ENCODE measurements around the gene WIPF1. TPM values are rescaled to one million over a fixed set of nuclear protein-coding genes. Genes with fewer than 3 reads are reported as not detected.
"Not testable (repeated sequence)": the region's sequence is repeated elsewhere in the genome, so short reads cannot be mapped to it uniquely, and the experiment has no call there.

Gene WIPF1
- total RNA-seq, 3 donors from 2014 or later = 15.3 to 56.6 (median 28.9) TPM

DNA sequence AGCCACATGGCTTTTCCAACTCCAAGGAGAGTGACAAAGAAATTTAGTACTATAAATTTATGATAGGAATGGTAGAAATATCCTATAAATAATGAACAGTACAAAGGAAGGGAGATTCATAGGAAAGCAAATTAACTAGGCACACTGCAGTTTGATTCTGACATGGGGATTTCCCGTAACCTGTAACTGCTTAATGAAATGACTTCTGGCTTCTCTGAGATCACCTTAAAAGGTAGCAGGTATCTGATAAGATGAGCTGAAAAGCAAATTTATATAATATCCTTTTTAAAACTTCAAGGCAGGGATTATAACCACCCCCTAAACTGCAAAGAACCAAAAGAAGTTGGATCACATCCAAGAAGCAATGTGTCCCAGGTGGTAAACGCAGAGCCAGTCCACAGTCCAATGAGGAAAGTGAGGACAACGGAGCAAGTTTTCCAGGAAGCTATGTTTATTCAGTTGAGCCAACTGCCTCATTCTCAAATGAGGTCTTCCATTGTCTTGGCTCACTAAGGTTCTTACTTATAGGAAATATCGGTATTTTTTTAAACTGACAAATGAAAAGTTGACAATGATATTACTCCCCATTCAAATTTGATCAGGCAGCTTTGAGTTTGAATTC, 43.0 kb downstream of the WIPF1 start:
- Histone ChIP-seq H3K36me3 (ENCODE audit: low read depth) (no peaks in the 10 kb centered on the region), H3K4me1 (ENCODE audit: low read depth) (peaks cover 13% of the 10 kb centered on the region), H3K4me3 (no peak overlapping the region), H3K9me3 (no peaks in the 10 kb centered on the region)
- no peak for TF ChIP-seq CTCF (IDR thresholded peaks at IDR 0.05)
- peak in 1 of 3 donors; percentile 35 for DNase-seq
- intact Hi-C loops (cut with DNase I, micrococcal nuclease) = no loop called here
- ATAC-seq = peak; percentile 90

DNA sequence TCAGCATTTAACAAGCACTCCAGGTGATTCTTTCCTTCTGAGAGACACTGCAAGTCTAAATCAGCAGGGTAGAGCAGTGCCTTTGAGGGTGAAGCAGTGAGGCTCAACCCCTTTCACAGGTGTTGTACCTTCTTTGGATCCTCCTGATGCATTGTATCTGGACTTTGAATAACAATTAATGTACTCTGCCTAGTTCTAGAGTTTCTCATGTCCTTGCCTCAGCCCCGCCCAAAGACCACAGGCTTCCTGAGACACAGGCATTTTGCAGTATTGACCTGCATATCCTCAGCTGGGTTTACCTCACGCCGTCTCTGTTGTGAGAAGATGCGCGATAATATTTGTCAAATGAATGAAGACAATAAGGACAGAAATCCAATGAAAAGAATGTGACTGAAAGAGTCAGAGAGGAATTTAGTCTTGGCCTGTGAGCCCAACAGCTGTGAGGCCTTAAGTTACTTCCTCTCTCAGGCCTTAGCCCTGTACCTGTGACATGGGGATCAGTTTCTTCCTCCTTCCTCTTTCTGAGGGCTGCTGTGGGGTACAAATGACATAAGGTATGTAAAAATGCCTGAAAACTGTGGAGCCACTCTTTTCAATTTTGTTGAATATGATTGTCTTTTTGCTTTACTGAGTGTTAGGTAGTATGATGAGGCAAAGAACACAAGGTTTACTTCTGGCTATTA, 43.7 kb downstream of the WIPF1 start:
- Histone ChIP-seq H3K36me3 (ENCODE audit: low read depth) (no peaks in the 10 kb centered on the region), H3K4me1 (ENCODE audit: low read depth) (peaks cover 13% of the 10 kb centered on the region), H3K9me3 (no peaks in the 10 kb centered on the region), H3K4me3 (no peak overlapping the region)
- peak; percentile 68 for ATAC-seq
- intact Hi-C loops (cut with DNase I, micrococcal nuclease) = no loop called here
- peak in 1 of 3 donors; percentile 34 for DNase-seq
- TF ChIP-seq CTCF (IDR thresholded peaks at IDR 0.05) = no peak

- DNase-seq (no peak), ATAC-seq (no peak)
- no peaks in the 10 kb centered on the region for H3K9me3 ChIP-seq
- no peak for TF ChIP-seq CTCF (IDR thresholded peaks at IDR 0.05)
- no peaks in the 10 kb centered on the region for H3K36me3 ChIP-seq (ENCODE audit: low read depth)
- peaks cover 13% of the 10 kb centered on the region for H3K4me1 ChIP-seq (ENCODE audit: low read depth)
- intact Hi-C loops (cut with DNase I, micrococcal nuclease) = no loop called here
- no peak overlapping the region for H3K4me3 ChIP-seq
Measured at GRCh38 chr2:174552880-174553279, 44.7 kb downstream of the WIPF1 start.

GRCh38 chr2:174551697-174552096, 45.9 kb downstream of the WIPF1 start:
- no peak for ATAC-seq
- no peaks in the 10 kb centered on the region for H3K9me3 ChIP-seq
- H3K36me3 ChIP-seq (ENCODE audit: low read depth) = no peaks in the 10 kb centered on the region
- H3K4me1 ChIP-seq (ENCODE audit: low read depth) = peaks cover 13% of the 10 kb centered on the region
- intact Hi-C loops (cut with DNase I, micrococcal nuclease) = no loop called here
- no peak overlapping the region for H3K4me3 ChIP-seq
- no peak for DNase-seq
- TF ChIP-seq CTCF (IDR thresholded peaks at IDR 0.05) = no peak

DNA sequence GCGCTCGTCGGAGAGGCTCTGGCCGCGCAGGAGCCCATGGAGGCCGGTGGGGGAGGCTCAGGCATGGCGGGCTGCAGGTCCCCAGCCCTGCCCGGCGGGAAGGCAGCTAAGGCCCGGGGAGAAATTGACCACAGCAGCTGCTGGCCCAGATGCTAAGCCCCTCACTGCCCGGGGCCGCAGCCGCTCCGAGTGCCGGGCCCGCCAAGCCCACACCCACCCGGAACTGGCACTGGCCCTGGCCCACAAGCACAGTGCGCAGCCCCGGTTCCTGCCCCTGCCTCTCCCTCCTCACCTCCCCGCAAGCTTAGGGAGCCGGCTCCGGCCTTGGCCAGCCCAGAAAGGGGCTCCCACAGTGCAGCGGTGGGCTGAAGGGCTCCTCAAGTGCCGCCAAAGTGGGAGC, 49.0 kb downstream of the WIPF1 start:
- intact Hi-C loops (cut with DNase I, micrococcal nuclease); H3K36me3 ChIP-seq (ENCODE audit: low read depth); ATAC-seq; DNase-seq; H3K9me3 ChIP-seq; H3K4me3 ChIP-seq; H3K4me1 ChIP-seq (ENCODE audit: low read depth): not testable (repeated sequence)

GRCh38 chr2:174548021-174548420, 49.6 kb downstream of the WIPF1 start:
- H3K4me3 ChIP-seq; H3K36me3 ChIP-seq (ENCODE audit: low read depth); DNase-seq; H3K9me3 ChIP-seq; H3K4me1 ChIP-seq (ENCODE audit: low read depth); ATAC-seq; intact Hi-C loops (cut with DNase I, micrococcal nuclease): not testable (repeated sequence)

Data from mucosa of descending colon (tissue), 3 donors.